ENCODE data around the gene FANCE. TPM values are rescaled to one million over a fixed set of nuclear protein-coding genes. Genes with fewer than 3 reads are reported as not detected.

The FANCE gene
- total and polyA plus RNA-seq, 9 of the 15 experiments (the other 6 are each of a cell fraction or from before 2014, with no cell fraction given) = 5.7 to 30.2 (median 17.0) TPM

DNA sequence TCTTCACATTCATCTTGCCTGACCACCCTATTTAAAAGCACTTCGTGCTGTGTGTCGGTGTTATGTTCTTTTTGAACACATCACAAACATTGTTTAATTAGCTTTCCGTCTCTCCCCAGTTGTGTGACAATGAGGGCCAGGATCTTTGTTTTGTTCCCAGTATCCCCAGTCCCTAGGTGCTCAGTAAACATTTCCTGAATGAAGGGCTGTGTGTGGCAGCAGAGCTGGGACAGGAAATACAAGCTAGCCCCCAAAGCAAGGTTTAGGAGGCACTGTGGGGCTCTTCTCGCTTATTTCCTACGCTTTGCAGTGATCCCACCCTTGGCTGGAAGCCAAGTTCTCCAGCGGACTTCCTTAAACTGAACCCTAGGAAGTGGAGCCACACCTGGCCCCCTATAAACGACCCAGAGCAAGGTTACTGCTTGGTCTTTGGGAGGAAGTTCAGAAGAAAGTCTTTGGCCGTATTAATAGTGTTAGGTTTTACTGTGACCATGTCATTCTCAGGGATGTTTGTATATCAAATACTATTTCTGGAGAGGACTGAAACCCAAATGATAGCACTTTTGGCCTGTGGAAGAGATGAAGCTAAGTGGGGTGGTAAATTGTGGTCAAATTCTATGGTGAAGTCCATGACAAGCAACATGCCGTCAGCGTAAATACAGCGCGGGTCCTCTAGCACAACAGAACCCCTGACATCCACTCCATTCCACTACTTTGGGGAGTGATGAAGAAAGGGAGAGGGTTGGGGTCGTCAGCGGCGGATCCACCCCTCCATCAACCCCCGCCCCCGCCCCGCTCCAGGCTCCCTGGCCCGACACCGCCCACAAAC lies 570 bp upstream of the FANCE start (continued):
- no peak for TF ChIP-seq ZNF76 (CRISPR knock-in tag; IDR thresholded peaks at IDR 0.05; ENCODE audit: borderline replicate concordance)
- TF ChIP-seq ZBTB7A (IDR thresholded peaks at IDR 0.05; ENCODE audit: borderline replicate concordance, control insufficient read depth, low read depth, low read length) = peak; percentile 27; the same call in 1 of the 2 replicates
- TF ChIP-seq, protein P1, sequence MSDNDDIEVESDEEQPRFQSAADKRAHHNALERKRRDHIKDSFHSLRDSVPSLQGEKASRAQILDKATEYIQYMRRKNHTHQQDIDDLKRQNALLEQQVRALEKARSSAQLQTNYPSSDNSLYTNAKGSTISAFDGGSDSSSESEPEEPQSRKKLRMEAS (CRISPR knock-in tag; IDR thresholded peaks at IDR 0.05) = no peak
- TF ChIP-seq, protein P2, sequence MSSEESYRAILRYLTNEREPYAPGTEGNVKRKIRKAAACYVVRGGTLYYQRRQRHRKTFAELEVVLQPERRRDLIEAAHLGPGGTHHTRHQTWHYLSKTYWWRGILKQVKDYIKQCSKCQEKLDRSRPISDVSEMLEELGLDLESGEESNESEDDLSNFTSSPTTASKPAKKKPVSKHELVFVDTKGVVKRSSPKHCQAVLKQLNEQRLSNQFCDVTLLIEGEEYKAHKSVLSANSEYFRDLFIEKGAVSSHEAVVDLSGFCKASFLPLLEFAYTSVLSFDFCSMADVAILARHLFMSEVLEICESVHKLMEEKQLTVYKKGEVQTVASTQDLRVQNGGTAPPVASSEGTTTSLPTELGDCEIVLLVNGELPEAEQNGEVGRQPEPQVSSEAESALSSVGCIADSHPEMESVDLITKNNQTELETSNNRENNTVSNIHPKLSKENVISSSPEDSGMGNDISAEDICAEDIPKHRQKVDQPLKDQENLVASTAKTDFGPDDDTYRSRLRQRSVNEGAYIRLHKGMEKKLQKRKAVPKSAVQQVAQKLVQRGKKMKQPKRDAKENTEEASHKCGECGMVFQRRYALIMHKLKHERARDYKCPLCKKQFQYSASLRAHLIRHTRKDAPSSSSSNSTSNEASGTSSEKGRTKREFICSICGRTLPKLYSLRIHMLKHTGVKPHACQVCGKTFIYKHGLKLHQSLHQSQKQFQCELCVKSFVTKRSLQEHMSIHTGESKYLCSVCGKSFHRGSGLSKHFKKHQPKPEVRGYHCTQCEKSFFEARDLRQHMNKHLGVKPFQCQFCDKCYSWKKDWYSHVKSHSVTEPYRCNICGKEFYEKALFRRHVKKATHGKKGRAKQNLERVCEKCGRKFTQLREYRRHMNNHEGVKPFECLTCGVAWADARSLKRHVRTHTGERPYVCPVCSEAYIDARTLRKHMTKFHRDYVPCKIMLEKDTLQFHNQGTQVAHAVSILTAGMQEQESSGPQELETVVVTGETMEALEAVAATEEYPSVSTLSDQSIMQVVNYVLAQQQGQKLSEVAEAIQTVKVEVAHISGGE (CRISPR knock-in tag; IDR thresholded peaks at IDR 0.05) = 0 out of 6 replicates have a peak, but pooled peaks of 1 of the 3 experiments have one; percentile 4
- TF ChIP-seq, protein P3, sequence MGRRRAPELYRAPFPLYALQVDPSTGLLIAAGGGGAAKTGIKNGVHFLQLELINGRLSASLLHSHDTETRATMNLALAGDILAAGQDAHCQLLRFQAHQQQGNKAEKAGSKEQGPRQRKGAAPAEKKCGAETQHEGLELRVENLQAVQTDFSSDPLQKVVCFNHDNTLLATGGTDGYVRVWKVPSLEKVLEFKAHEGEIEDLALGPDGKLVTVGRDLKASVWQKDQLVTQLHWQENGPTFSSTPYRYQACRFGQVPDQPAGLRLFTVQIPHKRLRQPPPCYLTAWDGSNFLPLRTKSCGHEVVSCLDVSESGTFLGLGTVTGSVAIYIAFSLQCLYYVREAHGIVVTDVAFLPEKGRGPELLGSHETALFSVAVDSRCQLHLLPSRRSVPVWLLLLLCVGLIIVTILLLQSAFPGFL (CRISPR knock-in tag; IDR thresholded peaks at IDR 0.05) = 0 out of 2 replicates have a peak, but pooled peaks have one; percentile 43
- TF ChIP-seq, protein P4, sequence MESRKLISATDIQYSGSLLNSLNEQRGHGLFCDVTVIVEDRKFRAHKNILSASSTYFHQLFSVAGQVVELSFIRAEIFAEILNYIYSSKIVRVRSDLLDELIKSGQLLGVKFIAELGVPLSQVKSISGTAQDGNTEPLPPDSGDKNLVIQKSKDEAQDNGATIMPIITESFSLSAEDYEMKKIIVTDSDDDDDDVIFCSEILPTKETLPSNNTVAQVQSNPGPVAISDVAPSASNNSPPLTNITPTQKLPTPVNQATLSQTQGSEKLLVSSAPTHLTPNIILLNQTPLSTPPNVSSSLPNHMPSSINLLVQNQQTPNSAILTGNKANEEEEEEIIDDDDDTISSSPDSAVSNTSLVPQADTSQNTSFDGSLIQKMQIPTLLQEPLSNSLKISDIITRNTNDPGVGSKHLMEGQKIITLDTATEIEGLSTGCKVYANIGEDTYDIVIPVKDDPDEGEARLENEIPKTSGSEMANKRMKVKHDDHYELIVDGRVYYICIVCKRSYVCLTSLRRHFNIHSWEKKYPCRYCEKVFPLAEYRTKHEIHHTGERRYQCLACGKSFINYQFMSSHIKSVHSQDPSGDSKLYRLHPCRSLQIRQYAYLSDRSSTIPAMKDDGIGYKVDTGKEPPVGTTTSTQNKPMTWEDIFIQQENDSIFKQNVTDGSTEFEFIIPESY (CRISPR knock-in tag; IDR thresholded peaks at IDR 0.05) = 0 out of 2 replicates have a peak, but pooled peaks have one; percentile 20
- no peak for TF ChIP-seq NR2C1 (IDR thresholded peaks at IDR 0.05)
- TF ChIP-seq NR2C1 (tag; IDR thresholded peaks at IDR 0.05) = no peak
- TF ChIP-seq MTA1 (IDR thresholded peaks at IDR 0.05; ENCODE audit: borderline replicate concordance) = 0 out of 2 replicates have a peak, but pooled peaks have one; percentile 18
- 0 out of 2 replicates have a peak, but pooled peaks have one; percentile 6 for TF ChIP-seq HDAC2 (IDR thresholded peaks at IDR 0.05)
- TF ChIP-seq ZNF695 (CRISPR knock-in tag; IDR thresholded peaks at IDR 0.05) = no peak
- TF ChIP-seq, protein P5, sequence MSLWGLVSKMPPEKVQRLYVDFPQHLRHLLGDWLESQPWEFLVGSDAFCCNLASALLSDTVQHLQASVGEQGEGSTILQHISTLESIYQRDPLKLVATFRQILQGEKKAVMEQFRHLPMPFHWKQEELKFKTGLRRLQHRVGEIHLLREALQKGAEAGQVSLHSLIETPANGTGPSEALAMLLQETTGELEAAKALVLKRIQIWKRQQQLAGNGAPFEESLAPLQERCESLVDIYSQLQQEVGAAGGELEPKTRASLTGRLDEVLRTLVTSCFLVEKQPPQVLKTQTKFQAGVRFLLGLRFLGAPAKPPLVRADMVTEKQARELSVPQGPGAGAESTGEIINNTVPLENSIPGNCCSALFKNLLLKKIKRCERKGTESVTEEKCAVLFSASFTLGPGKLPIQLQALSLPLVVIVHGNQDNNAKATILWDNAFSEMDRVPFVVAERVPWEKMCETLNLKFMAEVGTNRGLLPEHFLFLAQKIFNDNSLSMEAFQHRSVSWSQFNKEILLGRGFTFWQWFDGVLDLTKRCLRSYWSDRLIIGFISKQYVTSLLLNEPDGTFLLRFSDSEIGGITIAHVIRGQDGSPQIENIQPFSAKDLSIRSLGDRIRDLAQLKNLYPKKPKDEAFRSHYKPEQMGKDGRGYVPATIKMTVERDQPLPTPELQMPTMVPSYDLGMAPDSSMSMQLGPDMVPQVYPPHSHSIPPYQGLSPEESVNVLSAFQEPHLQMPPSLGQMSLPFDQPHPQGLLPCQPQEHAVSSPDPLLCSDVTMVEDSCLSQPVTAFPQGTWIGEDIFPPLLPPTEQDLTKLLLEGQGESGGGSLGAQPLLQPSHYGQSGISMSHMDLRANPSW (CRISPR knock-in tag; IDR thresholded peaks at IDR 0.05) = 0 out of 2 replicates have a peak, but pooled peaks have one; percentile 80
